Stomach (tissue), 4 donors: ENCODE measurements around the gene PRELID1.

ENCODE experiments used
- POLR2AphosphoS5 ChIP-seq, 3 donors: sonication (generic); formaldehyde crosslinking; IDR thresholded peaks; one replicate each; pipeline ENCODE4 v1.6.1; 2016; ENCODE audit warnings: antibody characterized with exemption in 3 of 3
- TF ChIP-seq, protein P1 (sequence below), 7 experiments: fragments of 450-650 bp in 4 of 7; fragments of 200-600 bp in 3 of 7; sonication (generic) in 3 of 7; IDR thresholded peaks; one replicate each; pipeline ENCODE4 v1.5.1; 2016 to 2019; ENCODE audit warnings: antibody characterized with exemption in 7 of 7, control low read depth in 2 of 7, mild to moderate bottlenecking in 1 of 7

DNA sequence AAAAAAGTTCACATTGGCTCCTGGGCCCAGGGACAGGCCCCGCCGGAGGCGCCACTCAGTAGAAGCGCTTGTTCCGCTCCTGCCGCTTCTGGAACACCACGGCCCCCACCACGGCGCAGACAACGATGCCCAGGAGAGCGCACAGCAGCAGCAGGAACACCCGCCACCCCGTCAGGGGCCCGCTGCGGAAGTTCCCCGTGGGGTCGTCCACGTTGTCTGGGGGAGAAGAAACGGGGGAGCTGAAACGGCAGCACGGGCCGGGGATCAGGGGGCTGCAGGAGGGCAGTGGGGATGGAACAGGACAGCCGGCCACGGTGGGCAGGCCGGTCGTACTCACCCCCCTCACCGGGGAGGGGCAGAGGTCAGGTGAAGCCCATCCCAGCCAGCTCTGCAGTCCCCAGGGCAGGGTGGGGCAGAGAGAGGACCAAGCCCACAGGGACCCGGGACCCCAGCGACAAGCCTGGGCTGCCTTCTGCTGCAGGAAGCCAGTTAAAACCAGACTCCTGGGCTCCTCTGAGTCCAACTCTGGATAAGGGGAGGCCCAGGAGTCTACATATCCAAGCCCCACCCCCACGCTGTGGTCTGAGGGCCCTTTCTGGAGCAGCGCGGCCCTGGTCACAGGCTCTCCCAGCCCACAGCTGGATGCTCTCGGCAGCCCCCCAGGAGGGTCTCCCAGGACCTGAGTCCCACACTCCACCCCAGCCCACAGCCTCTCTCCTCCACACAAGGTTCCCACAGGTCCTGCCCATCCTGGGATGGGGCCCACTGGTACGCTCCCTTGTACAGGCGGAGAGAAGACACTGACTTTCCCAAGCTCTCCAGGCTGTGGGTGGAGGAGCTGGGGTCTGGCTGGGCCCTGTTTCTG, 28.7 kb downstream of the PRELID1 start:
- TF ChIP-seq, protein P1, sequence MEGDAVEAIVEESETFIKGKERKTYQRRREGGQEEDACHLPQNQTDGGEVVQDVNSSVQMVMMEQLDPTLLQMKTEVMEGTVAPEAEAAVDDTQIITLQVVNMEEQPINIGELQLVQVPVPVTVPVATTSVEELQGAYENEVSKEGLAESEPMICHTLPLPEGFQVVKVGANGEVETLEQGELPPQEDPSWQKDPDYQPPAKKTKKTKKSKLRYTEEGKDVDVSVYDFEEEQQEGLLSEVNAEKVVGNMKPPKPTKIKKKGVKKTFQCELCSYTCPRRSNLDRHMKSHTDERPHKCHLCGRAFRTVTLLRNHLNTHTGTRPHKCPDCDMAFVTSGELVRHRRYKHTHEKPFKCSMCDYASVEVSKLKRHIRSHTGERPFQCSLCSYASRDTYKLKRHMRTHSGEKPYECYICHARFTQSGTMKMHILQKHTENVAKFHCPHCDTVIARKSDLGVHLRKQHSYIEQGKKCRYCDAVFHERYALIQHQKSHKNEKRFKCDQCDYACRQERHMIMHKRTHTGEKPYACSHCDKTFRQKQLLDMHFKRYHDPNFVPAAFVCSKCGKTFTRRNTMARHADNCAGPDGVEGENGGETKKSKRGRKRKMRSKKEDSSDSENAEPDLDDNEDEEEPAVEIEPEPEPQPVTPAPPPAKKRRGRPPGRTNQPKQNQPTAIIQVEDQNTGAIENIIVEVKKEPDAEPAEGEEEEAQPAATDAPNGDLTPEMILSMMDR (IDR thresholded peaks at IDR 0.05): no peak
- no peak for TF ChIP-seq POLR2AphosphoS5 (IDR thresholded peaks at IDR 0.05)
